ENCODE measurements around the gene FLT3LG. TPM values are rescaled to one million over a fixed set of nuclear protein-coding genes. Genes with fewer than 3 reads are reported as not detected.
"Not testable (repeated sequence)": the region's sequence is repeated elsewhere in the genome, so short reads cannot be mapped to it uniquely, and the experiment has no call there.

FLT3LG gene
- total and polyA plus RNA-seq, 5 donors from 2014 or later, result 103 to 250 (median 117) TPM

GRCh38 chr19:49442354-49442753, 31.7 kb upstream of the FLT3LG start:
- H3K9me3 ChIP-seq (ENCODE audit: control insufficient read depth in 2 of 2, low read length in 2 of 2), result no peaks in the 10 kb centered on the region
- H3K27me3 ChIP-seq (ENCODE audit: control insufficient read depth, insufficient read depth, low read length), result peaks cover 35% of the 10 kb centered on the region
- H3K4me1 Mint-ChIP-seq, result peaks cover 0 to 53% (median 24%) of the 10 kb centered on the region in 4 donors
- peaks cover 62% of the 10 kb centered on the region for H3K27me3 Mint-ChIP-seq
- peaks cover 0 to 6% (median 0%) of the 10 kb centered on the region in 7 donors for H3K9me3 Mint-ChIP-seq
- peak overlapping the region in 2 of 3 donors; percentile 47 to 86 for H3K27ac Mint-ChIP-seq
- H3K4me3 ChIP-seq (ENCODE audit: low read depth, low read length), result no peak overlapping the region
- DNase-seq, result peak in 1 of 3 donors; percentile 28
- H3K36me3 Mint-ChIP-seq, result peaks cover 4% of the 10 kb centered on the region
- no peak overlapping the region for H3K27ac ChIP-seq (ENCODE audit: insufficient read depth, low read length, poor library complexity, severe bottlenecking)
- ATAC-seq (ENCODE audit: low read depth in 2 of 2), result no peak
- H3K4me1 ChIP-seq (ENCODE audit: control insufficient read depth, insufficient read depth, low read length, poor library complexity, severe bottlenecking), result peaks cover 31% of the 10 kb centered on the region
- peak overlapping the region; percentile 82 to 92 (median 86) for H3K4me3 Mint-ChIP-seq
- peaks cover 14% of the 10 kb centered on the region for H3K36me3 ChIP-seq (ENCODE audit: control insufficient read depth, insufficient read depth, low read length)

GRCh38 chr19:49442771-49443365, 31.1 kb upstream of the FLT3LG start:
- H3K4me1 Mint-ChIP-seq, result peaks cover 0 to 53% (median 23%) of the 10 kb centered on the region in 4 donors
- DNase-seq, result peak in 2 of 3 donors; percentile 49 to 51

GRCh38 chr19:49443366-49444099, 30.5 kb upstream of the FLT3LG start:
- peaks cover 0 to 5% (median 0%) of the 10 kb centered on the region in 7 donors for H3K9me3 Mint-ChIP-seq
- Histone ChIP-seq H3K4me3 (ENCODE audit: low read depth, low read length) (peak overlapping the region; percentile 41), H3K36me3 (ENCODE audit: control insufficient read depth, insufficient read depth, low read length) (peaks cover 22% of the 10 kb centered on the region), H3K27ac (ENCODE audit: insufficient read depth, low read length, poor library complexity, severe bottlenecking) (peak overlapping the region; percentile 55), H3K9me3 (ENCODE audit: control insufficient read depth in 2 of 2, low read length in 2 of 2) (no peaks in the 10 kb centered on the region), H3K4me1 (ENCODE audit: control insufficient read depth, insufficient read depth, low read length, poor library complexity, severe bottlenecking) (peaks cover 39% of the 10 kb centered on the region), H3K27me3 (ENCODE audit: control insufficient read depth, insufficient read depth, low read length) (peaks cover 26% of the 10 kb centered on the region)
- ATAC-seq (ENCODE audit: low read depth in 2 of 2), result peak; percentile 91 to 92
- H3K4me1 Mint-ChIP-seq, result peaks cover 0 to 55% (median 25%) of the 10 kb centered on the region in 4 donors
- peak overlapping the region; percentile 80 to 89 (median 85) for H3K27ac Mint-ChIP-seq
- H3K36me3 Mint-ChIP-seq, result peaks cover 8% of the 10 kb centered on the region
- DNase-seq, result peak; percentile 87 to 96 (median 95)
- H3K27me3 Mint-ChIP-seq, result peaks cover 50% of the 10 kb centered on the region
- H3K4me3 Mint-ChIP-seq, result peak overlapping the region; percentile 82 to 96 (median 86)

More at GRCh38 chr19:49442771-49443365, 31.1 kb upstream of the FLT3LG start:
- H3K27ac ChIP-seq (ENCODE audit: insufficient read depth, low read length, poor library complexity, severe bottlenecking), result no peak overlapping the region
- H3K27me3 ChIP-seq (ENCODE audit: control insufficient read depth, insufficient read depth, low read length), result peaks cover 31% of the 10 kb centered on the region
- H3K4me1 ChIP-seq (ENCODE audit: control insufficient read depth, insufficient read depth, low read length, poor library complexity, severe bottlenecking), result peaks cover 32% of the 10 kb centered on the region
- Mint-ChIP-seq H3K27ac (no peak overlapping the region), H3K9me3 (peaks cover 0 to 5% (median 0%) of the 10 kb centered on the region in 7 donors), H3K27me3 (peaks cover 57% of the 10 kb centered on the region), H3K4me3 (peak overlapping the region; percentile 82 to 96 (median 86)), H3K36me3 (peaks cover 4% of the 10 kb centered on the region)
- no peaks in the 10 kb centered on the region for H3K9me3 ChIP-seq (ENCODE audit: control insufficient read depth in 2 of 2, low read length in 2 of 2)
- H3K4me3 ChIP-seq (ENCODE audit: low read depth, low read length), result peak overlapping the region; percentile 41
- peaks cover 16% of the 10 kb centered on the region for H3K36me3 ChIP-seq (ENCODE audit: control insufficient read depth, insufficient read depth, low read length)
- ATAC-seq (ENCODE audit: low read depth in 2 of 2), result peak; percentile 5

- peaks cover 11% of the 10 kb centered on the region for H3K36me3 Mint-ChIP-seq
- ATAC-seq (ENCODE audit: low read depth in 2 of 2); DNase-seq; H3K4me3 ChIP-seq (ENCODE audit: low read depth, low read length); H3K9me3 Mint-ChIP-seq; H3K9me3 ChIP-seq (ENCODE audit: control insufficient read depth in 2 of 2, low read length in 2 of 2): not testable (repeated sequence)
- Histone ChIP-seq H3K36me3 (ENCODE audit: control insufficient read depth, insufficient read depth, low read length) (peaks cover 26% of the 10 kb centered on the region), H3K27ac (ENCODE audit: insufficient read depth, low read length, poor library complexity, severe bottlenecking) (peak overlapping the region; percentile 55), H3K4me1 (ENCODE audit: control insufficient read depth, insufficient read depth, low read length, poor library complexity, severe bottlenecking) (peaks cover 42% of the 10 kb centered on the region), H3K27me3 (ENCODE audit: control insufficient read depth, insufficient read depth, low read length) (peaks cover 20% of the 10 kb centered on the region)
- H3K27ac Mint-ChIP-seq, result peak overlapping the region in 2 of 3 donors; percentile 3 to 80
- H3K4me1 Mint-ChIP-seq, result peaks cover 0 to 58% (median 26%) of the 10 kb centered on the region in 4 donors
- H3K27me3 Mint-ChIP-seq, result peaks cover 44% of the 10 kb centered on the region
- peak overlapping the region; percentile 82 to 96 (median 86) for H3K4me3 Mint-ChIP-seq
Observed at GRCh38 chr19:49444100-49444700, 29.8 kb upstream of the FLT3LG start.

GRCh38 chr19:49445997-49446396, 28.0 kb upstream of the FLT3LG start:
- Mint-ChIP-seq H3K4me3 (peak overlapping the region in 2 of 4 donors; percentile 82 to 89), H3K36me3 (peaks cover 17% of the 10 kb centered on the region), H3K9me3 (peaks cover 0 to 1% (median 0%) of the 10 kb centered on the region in 7 donors), H3K4me1 (peaks cover 0 to 66% (median 29%) of the 10 kb centered on the region in 4 donors), H3K27ac (no peak overlapping the region), H3K27me3 (peaks cover 26% of the 10 kb centered on the region)
- no peak for DNase-seq
- peaks cover 49% of the 10 kb centered on the region for H3K4me1 ChIP-seq (ENCODE audit: control insufficient read depth, insufficient read depth, low read length, poor library complexity, severe bottlenecking)
- H3K27me3 ChIP-seq (ENCODE audit: control insufficient read depth, insufficient read depth, low read length), result peaks cover 8% of the 10 kb centered on the region
- peaks cover 30% of the 10 kb centered on the region for H3K36me3 ChIP-seq (ENCODE audit: control insufficient read depth, insufficient read depth, low read length)
- no peak overlapping the region for H3K27ac ChIP-seq (ENCODE audit: insufficient read depth, low read length, poor library complexity, severe bottlenecking)
- no peak for ATAC-seq (ENCODE audit: low read depth in 2 of 2)
- no peaks in the 10 kb centered on the region for H3K9me3 ChIP-seq (ENCODE audit: control insufficient read depth in 2 of 2, low read length in 2 of 2)
- no peak overlapping the region for H3K4me3 ChIP-seq (ENCODE audit: low read depth, low read length)

GRCh38 chr19:49447485-49448431, 26.3 kb upstream of the FLT3LG start:
- no peaks in the 10 kb centered on the region for H3K27me3 ChIP-seq (ENCODE audit: control insufficient read depth, insufficient read depth, low read length)
- H3K4me3 Mint-ChIP-seq, result peak overlapping the region in 2 of 4 donors; percentile 24 to 82
- no peak overlapping the region for H3K4me3 ChIP-seq (ENCODE audit: low read depth, low read length)
- peaks cover 23% of the 10 kb centered on the region for H3K36me3 Mint-ChIP-seq
- no peak overlapping the region for H3K27ac ChIP-seq (ENCODE audit: insufficient read depth, low read length, poor library complexity, severe bottlenecking)
- peak overlapping the region in 2 of 3 donors; percentile 69 to 82 for H3K27ac Mint-ChIP-seq
- peaks cover 41% of the 10 kb centered on the region for H3K4me1 ChIP-seq (ENCODE audit: control insufficient read depth, insufficient read depth, low read length, poor library complexity, severe bottlenecking)
- H3K4me1 Mint-ChIP-seq, result peaks cover 7 to 66% (median 28%) of the 10 kb centered on the region in 4 donors
- peaks cover 30% of the 10 kb centered on the region for H3K36me3 ChIP-seq (ENCODE audit: control insufficient read depth, insufficient read depth, low read length)
- H3K9me3 ChIP-seq (ENCODE audit: control insufficient read depth in 2 of 2, low read length in 2 of 2), result no peaks in the 10 kb centered on the region
- H3K27me3 Mint-ChIP-seq, result peaks cover 13% of the 10 kb centered on the region
- H3K9me3 Mint-ChIP-seq, result no peaks in the 10 kb centered on the region
- ATAC-seq (ENCODE audit: low read depth in 2 of 2) (no peak), DNase-seq (no peak)

GRCh38 chr19:49448432-49448786, 25.6 kb upstream of the FLT3LG start:
- ATAC-seq (ENCODE audit: low read depth in 2 of 2), result no peak
- H3K27me3 Mint-ChIP-seq, result peaks cover 6% of the 10 kb centered on the region
- Histone ChIP-seq H3K27me3 (ENCODE audit: control insufficient read depth, insufficient read depth, low read length) (no peaks in the 10 kb centered on the region), H3K4me1 (ENCODE audit: control insufficient read depth, insufficient read depth, low read length, poor library complexity, severe bottlenecking) (peaks cover 40% of the 10 kb centered on the region), H3K36me3 (ENCODE audit: control insufficient read depth, insufficient read depth, low read length) (peaks cover 30% of the 10 kb centered on the region), H3K27ac (ENCODE audit: insufficient read depth, low read length, poor library complexity, severe bottlenecking) (no peak overlapping the region), H3K9me3 (ENCODE audit: control insufficient read depth in 2 of 2, low read length in 2 of 2) (no peaks in the 10 kb centered on the region), H3K4me3 (ENCODE audit: low read depth, low read length) (no peak overlapping the region)
- no peak for DNase-seq
- H3K36me3 Mint-ChIP-seq, result peaks cover 23% of the 10 kb centered on the region
- H3K27ac Mint-ChIP-seq, result peak overlapping the region in 2 of 3 donors; percentile 32 to 69
- peak overlapping the region in 2 of 4 donors; percentile 54 to 62 for H3K4me3 Mint-ChIP-seq
- H3K9me3 Mint-ChIP-seq, result no peaks in the 10 kb centered on the region
- peaks cover 7 to 67% (median 30%) of the 10 kb centered on the region in 4 donors for H3K4me1 Mint-ChIP-seq

Data from CD4-positive, CD25-positive, alpha-beta regulatory T cell (primary cell).